HG02763 (cell line): ENCODE measurements around the gene USF2.
A peak's percentile ranks its signal among the peaks of the same experiment; 100 is the strongest.
"Not testable (repeated sequence)": the region's sequence is repeated elsewhere in the genome, so short reads cannot be mapped to it uniquely, and the experiment has no call there.

Experiments
- ATAC-seq: cut with Tn5 transposase; IDR thresholded peaks from one replicate; pipeline ENCODE4 v1.9.1; 2021; ENCODE audit warnings: mild to moderate bottlenecking, moderate library complexity; ENCODE audit not compliant: unreplicated experiment

Gene USF2

DNA sequence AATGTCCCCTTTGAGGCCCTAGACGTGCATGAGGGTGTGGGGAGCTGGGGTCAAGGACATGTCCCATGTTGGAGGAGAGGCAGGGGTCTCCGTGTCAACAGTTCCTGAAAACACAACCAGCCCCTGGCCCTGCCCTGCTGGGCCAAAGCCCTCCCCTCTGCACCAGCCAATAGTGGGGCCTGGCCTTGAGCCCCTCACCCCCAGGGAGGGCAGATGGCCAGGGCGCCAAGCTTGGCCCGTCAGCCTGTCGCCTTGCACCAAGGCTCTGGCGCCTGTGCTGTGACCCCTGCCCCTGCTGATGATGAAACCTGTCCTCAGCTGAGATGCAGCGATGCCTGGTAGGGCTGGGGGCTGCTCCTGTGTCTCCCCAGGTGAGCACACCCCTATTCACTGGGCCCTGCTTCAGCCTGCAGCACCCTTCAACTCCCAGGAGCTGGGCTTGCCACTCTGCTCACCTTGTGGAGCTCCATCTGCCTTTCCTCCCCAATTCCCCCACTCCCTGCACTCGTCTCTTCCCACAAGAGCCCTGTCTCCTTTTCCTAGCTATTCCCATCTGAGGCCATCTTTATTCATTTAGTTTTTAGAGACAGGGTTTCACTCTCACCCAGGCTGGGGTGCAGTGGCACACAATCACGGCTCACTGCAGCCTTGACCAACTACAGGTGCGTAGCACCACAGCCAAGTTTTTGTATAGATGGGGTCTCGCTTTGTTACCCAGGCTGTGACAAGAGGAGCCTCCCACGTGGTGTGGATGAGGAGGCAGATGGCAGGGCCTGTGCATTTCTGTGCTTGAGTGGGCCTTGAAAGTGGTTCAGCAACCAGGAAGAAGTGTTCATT, 11.4 kb downstream of the USF2 start:
- ATAC-seq, result no peak

DNA sequence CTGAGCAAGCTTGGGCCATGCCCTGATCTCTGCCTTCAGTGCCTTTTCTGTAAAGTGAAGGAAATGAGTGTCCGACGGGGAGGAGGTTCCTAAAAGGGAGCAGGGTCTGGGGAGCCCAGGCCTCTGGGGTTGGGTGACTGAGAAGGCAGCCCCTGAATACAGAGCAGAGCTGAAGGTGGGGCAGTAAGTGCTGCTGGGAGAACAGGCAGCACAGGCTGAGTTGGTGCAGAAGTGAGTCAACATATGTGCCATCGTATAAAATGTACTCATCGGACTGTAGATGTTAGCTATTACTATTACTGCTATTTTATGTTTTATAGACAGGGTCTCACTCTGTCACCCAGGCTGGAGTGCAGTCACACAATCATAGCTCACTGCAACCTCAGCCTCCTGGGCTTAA, 12.5 kb downstream of the USF2 start:
- no peak for ATAC-seq

DNA sequence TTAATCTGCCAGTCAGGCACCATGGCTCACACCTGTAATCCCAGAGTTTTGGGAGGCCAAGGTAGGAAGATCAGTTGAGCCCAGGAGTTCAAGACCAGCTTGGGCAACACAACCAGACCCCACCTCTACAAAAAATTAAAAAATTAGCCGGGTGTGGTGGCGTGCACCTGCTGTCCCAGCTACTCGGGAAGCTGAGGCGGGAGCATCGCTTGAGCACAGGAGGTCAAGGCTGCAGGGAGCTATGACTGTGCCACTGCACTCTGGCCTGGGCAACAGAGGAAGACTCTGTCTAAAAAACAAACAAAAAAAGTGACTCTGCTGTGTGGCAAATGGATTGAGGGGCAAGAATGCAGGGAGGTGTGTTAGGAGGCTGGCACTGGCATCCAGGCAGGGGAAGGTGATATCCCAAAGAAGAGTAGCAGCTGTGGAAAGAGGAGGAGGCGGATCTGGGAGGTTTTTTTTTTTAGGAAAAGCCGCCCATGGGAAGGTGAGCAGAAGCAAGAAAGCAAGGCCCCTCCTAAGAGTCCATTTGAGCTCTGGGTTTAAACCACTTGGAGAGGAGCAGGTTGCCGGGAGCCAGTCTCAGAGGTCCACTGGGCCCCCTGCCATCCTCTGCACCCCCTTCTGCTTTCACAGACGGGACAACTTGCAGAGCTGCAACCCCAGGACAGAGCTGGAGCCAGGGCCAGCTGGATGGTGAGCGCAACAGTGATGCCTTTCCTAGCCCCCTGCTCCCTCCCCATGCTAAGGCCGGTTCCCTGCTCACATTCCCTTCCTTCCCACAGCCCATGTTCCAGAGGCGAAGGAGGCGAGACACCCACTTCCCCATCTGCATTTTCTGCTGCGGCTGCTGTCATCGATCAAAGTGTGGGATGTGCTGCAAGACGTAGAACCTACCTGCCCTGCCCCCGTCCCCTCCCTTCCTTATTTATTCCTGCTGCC, 15.7 kb downstream of the USF2 start:
- no peak for ATAC-seq

DNA sequence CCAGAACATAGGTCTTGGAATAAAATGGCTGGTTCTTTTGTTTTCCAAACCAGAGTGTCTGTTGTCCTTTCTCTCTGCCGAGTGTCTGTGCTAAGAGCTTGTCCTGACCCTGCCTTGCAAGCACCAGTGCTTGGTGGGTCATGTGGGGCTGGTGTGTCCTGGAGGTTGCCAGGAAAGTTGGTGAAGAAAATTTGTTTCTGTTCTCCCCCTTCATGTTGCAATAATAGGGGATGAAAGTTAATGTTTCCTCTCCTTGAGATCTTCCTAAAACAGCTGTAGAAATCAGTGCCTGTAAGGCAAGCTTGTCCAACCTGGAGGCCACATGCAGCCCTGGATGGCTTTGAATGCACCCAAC, 16.3 kb downstream of the USF2 start:
- no peak for ATAC-seq

DNA sequence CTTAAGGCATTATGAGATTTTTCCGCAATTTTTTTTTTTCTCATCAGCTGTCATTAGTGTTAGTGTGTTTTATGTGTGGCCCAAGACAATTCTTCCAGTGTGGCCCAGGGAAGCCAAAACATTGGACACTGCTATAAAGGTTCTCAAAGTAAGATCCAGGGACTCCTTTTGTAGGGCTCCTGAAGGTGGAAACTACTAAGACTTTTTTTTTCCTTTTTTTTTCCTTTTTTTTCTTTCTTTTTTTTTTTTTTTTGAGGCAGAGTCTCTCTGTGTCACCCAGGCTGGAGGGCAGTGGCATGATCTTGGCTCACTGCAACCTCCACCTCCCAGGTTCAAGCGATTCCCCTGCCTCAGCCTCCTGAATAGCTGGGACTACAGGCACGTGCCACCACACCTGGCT, 16.7 kb downstream of the USF2 start:
- not testable (repeated sequence) for ATAC-seq

DNA sequence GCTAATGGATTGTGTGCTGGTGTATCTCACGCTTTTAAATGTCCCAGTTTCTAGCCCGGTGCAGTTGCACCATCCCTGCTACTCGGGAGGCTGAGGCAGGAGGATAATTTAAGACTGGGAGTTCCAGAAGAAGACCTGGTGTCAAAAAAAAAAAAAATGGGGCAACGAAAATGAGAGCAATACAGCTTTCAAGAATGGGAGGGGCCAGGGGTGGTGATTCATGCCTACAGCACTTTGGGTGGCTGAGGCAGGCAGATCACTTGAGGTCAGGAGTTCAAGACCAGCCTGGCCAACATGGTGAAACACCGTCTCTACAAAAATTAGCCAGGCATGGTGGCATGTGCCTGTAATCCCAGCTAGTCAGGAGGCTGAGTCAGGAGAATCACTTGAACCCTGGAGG, 17.3 kb downstream of the USF2 start:
- not testable (repeated sequence) for ATAC-seq

DNA sequence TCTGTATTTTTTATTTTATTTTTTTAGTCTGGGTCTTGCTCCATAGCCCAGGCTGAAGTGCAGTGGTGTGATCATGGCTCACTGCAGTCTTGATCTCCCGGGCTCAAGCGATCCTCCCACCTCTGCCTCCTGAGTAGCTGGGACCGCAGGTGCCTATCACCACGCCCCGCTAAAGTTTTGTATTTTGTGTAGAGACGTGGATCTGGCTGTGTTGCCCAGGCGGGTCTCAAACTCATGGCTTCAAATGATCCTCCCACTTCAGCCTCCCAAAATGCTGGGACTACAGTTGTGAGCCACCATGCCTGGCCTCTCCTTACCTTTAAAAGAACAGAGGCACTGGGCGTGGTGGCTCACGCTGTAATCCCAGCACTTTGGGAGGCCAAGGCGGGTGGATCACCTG, 19.0 kb downstream of the USF2 start:
- ATAC-seq, result no peak

DNA sequence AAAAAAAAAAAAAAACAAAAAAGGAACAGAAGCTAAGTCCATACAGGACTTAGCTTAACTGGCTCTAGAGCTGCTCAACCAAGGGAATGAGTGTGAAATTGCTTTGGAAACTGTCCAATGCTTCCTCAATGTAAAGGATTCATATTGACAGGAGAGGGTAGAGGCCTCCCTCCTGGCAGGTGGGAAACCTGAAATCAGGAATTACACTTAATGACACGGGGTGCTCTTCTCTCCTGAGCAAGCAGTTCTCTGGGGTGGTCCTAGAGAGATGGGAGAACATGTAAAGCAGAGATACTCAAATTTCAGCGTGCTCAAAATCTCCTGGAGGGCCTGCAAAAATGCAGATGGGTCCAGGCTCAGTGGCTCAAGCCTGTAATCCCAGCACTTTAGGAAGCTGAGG, 19.6 kb downstream of the USF2 start:
- no peak for ATAC-seq

DNA sequence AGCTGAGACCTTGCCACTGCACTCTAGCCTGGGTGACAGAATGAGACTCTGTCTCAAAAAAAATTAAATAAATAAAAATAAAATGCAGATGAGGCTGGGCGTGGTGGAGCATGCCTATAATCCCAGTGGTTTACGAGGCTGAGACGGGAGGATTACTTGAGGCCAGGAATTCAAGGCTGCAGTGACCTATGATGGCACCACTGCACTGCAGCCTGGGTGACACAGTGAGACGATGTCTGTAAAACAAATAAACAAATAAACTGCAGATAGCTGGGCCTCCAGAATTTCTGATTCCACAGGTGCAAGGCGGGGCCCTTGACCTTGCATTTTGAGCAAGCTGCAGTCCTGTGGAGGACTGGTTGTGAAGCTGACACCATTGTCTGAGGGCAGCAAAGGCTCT, 20.1 kb downstream of the USF2 start:
- ATAC-seq, result no peak

DNA sequence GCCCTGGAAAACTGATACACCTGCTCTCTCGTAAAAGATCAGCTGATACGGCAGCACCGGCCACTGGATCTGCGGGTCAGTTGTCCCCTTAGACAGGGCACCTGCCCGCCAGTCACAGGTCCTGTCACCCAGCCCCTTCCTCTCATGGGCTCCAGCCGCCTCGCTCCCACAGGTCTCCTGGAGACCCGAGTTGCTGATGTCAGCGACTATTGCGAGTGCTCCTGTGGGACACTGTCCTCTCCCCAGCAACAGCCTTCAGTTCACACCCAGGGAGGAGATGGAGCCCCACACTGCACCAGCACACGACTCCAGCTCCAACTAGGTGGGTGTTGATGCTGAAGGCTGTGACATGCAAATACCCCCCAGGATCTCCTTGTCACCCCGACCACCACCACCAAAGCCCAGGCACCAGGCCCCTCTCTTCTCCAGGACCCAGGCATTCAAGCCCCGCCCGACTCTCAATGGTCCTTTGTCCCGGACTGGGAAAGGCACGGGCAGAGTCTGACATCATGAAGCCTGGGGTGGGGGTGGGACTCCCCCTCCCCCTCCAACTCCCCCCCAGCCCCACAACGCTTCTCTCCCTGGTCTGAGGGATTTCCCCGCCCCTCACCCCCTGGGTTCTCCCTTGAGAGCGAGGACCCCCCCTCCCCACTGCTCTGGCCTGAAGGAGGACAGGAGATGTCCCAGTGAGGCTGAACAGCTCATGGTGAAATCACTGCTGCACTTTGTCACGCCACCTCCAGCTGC, 21.8 kb downstream of the USF2 start:
- no peak for ATAC-seq

DNA sequence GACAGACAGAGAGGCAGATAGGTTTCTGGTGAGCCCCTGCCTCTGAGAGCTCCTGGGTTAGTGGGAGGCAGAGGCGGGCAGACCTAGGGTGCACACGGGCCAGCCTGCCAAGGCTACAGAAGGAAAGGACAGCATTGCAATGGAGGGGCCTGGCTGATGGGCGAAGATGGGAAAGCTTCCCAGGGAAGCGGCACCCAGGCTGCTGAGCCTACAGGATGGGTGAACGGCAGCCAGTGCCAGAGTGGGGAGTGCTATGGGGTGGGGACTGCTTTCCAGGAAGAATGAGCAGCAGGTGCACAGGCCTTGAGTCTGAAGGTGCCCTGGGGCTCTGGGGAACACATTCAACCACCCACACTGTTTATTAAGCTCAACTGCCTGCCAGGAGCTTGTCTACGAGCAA, 22.5 kb downstream of the USF2 start:
- no peak for ATAC-seq

DNA sequence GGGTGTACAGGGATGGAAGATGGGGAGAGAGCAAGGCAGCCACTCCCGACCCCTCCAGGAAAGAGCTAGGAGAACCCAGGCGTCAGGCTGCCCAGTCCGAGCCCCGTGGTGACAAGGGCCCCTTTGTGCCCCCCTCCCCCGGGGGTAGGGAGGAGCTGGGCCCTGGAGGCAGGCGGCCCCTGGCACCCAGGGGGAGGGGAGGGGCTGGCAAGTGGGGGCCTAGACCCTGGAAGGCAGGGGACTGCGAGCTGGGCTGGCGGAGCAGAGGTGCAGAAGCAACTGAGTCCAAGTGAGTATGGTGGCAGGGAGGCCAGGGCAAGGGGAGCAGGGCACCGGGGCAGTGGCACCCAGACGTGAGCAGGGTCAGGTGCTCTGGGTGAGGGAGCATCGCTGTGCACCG, 23.2 kb downstream of the USF2 start, which contains the start of gene MAG:
Gene MAG, plus strand, starts transcription at position 246 of the 400 bp plus-strand sequence. CDS start 3,248 bp downstream, outside the sequence.
- no peak for ATAC-seq

DNA sequence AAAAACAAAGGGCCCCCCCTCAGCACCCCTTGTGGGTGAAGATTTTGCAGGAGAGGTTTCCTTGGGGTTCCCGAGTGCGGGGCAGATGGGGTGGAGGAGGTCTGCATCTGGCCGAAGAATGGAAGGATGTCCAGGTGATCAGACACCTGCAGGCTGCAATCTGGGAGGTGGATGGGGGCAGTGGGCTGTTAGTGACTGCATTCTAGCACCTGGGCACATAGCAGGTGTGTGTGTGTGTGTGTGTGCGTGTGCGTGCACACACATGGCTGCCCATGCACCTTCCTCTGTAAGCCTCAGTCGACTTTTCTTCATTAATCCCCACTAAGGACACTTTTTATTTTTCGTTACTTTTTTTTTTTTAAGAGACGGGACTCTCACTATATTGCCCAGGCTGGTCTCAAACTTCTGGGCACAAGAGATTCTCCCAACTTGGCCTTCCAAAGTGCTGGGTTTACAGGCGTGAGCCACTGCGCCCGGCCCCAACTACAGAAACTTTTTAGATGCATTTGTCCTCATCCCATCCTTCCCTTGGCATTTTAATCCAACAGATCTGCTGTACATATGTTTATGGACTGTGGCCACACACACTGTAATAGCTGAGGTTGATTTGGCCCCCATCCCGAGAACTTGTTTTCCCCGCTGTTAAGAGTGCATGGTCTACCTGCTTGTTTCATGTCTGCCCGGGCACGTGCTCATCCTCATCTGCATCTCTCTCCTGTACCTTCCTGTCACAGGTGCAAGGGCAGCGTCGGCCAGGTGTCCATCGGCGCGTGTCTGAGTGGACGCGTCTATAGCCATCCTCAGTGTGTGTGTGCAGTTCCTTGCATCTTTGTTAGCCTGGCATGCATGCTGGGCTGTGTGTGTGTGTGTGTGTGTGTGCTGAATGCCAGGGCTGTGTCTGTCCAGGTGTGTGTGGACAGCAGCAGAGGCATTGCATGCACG, 23.9 kb downstream of the USF2 start:
- ATAC-seq, result no peak

DNA sequence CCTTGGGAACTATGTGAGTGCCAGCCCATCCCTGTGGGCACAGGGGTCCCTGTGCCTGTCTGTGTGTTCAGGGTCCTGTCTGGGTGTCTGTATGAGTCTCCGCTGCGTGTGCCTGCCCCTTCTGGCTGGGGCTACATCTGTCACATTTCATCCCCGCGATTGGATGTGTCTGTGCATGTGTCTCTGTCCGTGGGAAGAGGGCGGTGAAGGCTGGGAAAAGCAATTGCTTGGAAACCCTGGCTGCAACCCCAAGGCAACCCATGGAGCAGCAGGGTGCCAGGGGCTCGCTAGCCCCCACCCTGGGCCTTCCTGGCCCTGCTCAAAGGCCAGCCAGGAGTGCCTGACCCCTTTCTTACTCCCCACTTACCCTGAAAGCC, 24.6 kb downstream of the USF2 start:
- ATAC-seq, result no peak

DNA sequence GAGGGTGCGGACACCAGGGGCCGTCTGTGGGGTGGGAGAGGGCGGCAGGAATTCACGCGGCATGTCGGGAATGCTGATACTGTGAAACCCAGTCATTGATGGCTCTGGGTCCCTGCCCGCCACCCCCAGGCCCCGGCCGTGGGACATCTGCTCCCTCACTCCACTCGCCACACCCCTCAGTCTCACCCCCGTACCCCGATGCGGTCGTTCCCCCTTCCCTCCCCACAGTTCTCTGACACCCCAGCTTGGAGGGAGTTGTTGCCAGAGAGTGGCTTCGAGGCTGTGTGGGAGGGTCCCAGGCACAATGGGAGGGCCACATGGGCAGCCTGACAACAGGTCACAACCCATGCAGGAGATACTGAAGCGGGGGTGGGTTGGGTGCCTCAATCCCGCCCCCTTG, 25.0 kb downstream of the USF2 start:
- no peak for ATAC-seq

DNA sequence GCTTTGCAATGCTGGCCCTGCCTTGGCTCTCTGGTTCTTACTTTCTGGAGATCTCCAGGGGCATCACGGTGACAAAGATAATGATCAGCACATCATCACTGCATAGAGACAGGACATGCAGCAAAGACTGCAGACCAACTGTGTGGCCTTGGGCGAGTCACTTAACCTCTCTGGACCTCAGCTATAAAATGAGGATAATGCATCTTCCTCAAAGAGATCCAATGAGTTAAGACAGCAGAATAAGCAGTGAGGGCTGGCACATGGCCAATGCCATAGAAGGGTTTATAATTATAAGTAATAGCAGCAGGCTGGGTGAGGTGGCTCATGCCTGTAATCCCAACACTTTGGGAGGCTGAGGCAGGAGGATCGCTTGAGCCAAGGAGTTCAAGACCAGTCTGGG, 25.6 kb downstream of the USF2 start:
- ATAC-seq, result no peak

DNA sequence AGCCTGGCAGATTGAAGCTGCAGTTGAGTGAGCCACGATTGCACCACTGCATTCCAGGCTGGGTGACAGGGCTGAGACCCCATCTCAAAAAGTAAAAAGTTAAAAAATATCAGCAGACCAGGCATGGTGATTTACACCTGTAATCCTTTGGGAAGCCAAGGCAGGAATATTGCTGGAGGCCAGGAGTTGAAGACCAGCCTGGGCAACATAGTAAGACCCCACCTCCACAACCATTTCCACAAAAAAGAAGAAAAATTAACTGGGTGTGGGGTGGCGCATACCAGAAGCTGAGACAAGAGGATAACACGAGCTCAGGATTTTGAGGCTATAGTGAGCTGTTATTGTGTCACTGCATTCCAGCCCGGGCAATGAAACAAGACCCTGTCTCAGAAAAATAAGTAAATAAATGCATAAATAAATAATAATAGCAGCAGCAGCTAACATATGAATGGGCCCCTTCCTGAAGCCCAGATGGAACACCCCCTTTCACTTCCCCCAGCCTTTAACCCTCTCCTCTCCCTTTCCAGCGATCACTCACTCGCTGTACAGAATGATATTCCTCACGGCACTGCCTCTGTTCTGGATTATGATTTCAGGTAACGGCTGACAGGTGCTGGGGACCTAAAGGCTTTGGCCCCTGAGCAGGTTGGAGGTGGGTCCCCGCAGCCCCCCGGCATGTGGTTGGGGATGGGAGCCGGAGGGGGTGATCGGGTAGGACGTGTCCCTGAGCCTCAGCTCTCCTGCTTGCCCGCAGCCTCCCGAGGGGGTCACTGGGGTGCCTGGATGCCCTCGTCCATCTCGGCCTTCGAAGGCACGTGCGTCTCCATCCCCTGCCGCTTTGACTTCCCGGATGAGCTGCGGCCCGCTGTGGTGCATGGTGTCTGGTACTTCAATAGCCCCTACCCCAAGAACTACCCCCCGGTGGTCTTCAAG, 26.4 kb downstream of the USF2 start:
- ATAC-seq, result no peak

DNA sequence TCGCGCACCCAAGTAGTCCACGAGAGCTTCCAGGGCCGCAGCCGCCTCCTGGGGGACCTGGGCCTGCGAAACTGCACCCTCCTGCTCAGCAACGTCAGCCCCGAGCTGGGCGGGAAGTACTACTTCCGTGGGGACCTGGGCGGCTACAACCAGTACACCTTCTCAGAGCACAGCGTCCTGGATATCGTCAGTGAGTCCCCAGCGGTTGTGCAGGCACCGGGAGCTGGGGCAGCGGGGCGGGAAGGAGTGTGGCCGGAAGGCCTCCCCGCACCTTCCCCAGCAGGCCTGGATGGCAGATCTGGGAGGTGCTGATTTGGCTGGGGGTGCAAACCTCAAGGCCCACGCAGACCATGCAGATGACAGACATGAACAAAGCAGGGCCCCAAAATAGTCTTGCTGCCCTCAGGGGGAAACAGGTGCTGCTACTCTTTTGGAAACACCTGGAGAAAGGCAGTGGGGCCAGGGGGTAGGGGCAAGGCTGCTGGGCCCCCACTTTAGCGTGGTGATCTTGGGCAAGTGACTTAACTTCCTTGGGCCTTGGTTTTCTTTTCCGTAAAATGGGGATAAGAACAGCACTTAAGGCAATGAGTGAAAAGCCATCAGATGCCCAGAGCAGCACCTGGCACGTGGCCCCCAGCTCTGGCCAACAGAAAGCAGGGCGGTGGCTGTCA, 27.2 kb downstream of the USF2 start:
- ATAC-seq, result peak; percentile 30
